ENCODE data around the gene AKT1.

AKT1 gene

DNA sequence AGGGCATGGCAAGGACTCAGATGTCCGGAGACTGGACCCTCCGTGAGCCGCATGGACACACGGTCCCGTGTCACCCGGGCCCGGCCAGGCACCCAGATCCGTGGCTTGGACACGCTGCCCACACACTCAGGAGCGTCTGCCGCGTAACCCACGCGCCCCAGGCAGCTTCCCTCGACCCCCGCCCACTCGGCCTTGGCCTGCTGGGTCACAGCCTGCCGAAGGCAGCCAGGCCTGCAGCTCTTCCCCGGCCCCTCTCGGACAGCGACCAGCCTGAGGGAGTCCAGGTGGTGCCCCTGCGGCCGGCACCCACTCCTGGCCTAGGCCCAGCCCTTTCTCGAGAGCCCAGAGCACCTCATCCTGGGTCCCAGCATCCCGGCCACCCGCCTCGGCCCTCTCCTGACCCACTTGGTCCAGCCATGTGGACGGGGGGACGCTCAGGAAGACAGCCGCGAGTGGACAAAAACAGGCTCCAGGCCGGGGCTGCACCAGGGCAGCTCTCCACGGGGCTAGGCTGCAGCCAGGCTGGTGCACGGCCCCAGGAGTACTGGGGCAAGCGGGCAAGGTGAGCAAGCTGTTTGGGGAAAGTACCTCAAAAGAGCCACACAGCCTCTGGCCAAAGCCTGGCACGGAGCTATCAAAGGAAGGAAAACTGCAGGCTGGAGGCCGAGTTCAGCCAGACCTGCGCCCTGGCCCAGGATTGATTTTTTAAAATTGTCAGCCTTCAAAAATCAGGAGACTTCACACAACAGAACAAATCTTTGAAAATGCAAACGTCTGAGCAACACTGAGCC is 6.5 kb downstream of the AKT1 start:
- no peak overlapping the region for H3K4me3 ChIP-seq (ENCODE audit: low read depth, low read length)
- no peak overlapping the region for H3K27ac ChIP-seq
- peaks cover 22% of the 10 kb centered on the region for H3K36me3 ChIP-seq (replicated peaks)
- H3K27me3 ChIP-seq (replicated peaks), result no peaks in the 10 kb centered on the region
- DNase-seq, result no peak
- in situ Hi-C loops (cut with HindIII; ENCODE audit: low pct_ligation_motif_present, low sequenced_read_pairs), result no loop called here
- TF ChIP-seq CTCF (IDR thresholded peaks at IDR 0.05; ENCODE audit: low read depth, low read length, missing control alignments), result no peak

- H3K27ac ChIP-seq, result no peak overlapping the region
- H3K4me3 ChIP-seq (ENCODE audit: low read depth, low read length), result no peak overlapping the region
- H3K36me3 ChIP-seq (replicated peaks), result peaks cover 22% of the 10 kb centered on the region
- no peak for TF ChIP-seq CTCF (IDR thresholded peaks at IDR 0.05; ENCODE audit: low read depth, low read length, missing control alignments)
- DNase-seq, result no peak
- in situ Hi-C loops (cut with HindIII; ENCODE audit: low pct_ligation_motif_present, low sequenced_read_pairs), result no loop called here
- no peaks in the 10 kb centered on the region for H3K27me3 ChIP-seq (replicated peaks)
These were observed 7.3 kb downstream of the AKT1 start for GRCh38 chr14:104788161-104788818.

GRCh38 chr14:104787736-104788135 is 7.8 kb downstream of the AKT1 start:
- Histone ChIP-seq H3K4me3 (ENCODE audit: low read depth, low read length) (no peak overlapping the region), H3K27me3 (replicated peaks) (no peaks in the 10 kb centered on the region), H3K27ac (no peak overlapping the region), H3K36me3 (replicated peaks) (peaks cover 22% of the 10 kb centered on the region)
- DNase-seq, result no peak
- no peak for TF ChIP-seq CTCF (IDR thresholded peaks at IDR 0.05; ENCODE audit: low read depth, low read length, missing control alignments)
- in situ Hi-C loops (cut with HindIII; ENCODE audit: low pct_ligation_motif_present, low sequenced_read_pairs), result no loop called here

GRCh38 chr14:104786726-104787675 is 8.5 kb downstream of the AKT1 start:
- H3K4me3 ChIP-seq (ENCODE audit: low read depth, low read length), result no peak overlapping the region
- no peak overlapping the region for H3K27ac ChIP-seq
- TF ChIP-seq CTCF (IDR thresholded peaks at IDR 0.05; ENCODE audit: low read depth, low read length, missing control alignments), result no peak
- no peak for DNase-seq
- in situ Hi-C loops (cut with HindIII; ENCODE audit: low pct_ligation_motif_present, low sequenced_read_pairs), result no loop called here
- no peaks in the 10 kb centered on the region for H3K27me3 ChIP-seq (replicated peaks)
- H3K36me3 ChIP-seq (replicated peaks), result peaks cover 22% of the 10 kb centered on the region

GRCh38 chr14:104786091-104786586 is 9.4 kb downstream of the AKT1 start:
- DNase-seq, result no peak
- in situ Hi-C loops (cut with HindIII; ENCODE audit: low pct_ligation_motif_present, low sequenced_read_pairs), result no loop called here
- H3K36me3 ChIP-seq (replicated peaks), result peaks cover 20% of the 10 kb centered on the region
- no peak overlapping the region for H3K4me3 ChIP-seq (ENCODE audit: low read depth, low read length)
- TF ChIP-seq CTCF (IDR thresholded peaks at IDR 0.05; ENCODE audit: low read depth, low read length, missing control alignments), result no peak
- H3K27me3 ChIP-seq (replicated peaks), result no peaks in the 10 kb centered on the region
- no peak overlapping the region for H3K27ac ChIP-seq

All from brain microvascular endothelial cell (primary cell).